KMS-11 (cell line): ENCODE results near the gene DGAT2.
A peak's percentile ranks its signal among the peaks of the same experiment; 100 is the strongest.

Experiments used
- H2AFZ ChIP-seq: fragments of 200-600 bp; sonication (generic); 2 replicates; pipeline ENCODE4 v1.6.1; 2016; ENCODE audit warnings: antibody characterized with exemption, mixed run types, low read depth
- H3K27ac ChIP-seq: fragments of 200-600 bp; sonication (generic); 2 replicates; pipeline ENCODE4 v1.6.1; 2016; ENCODE audit warnings: mild to moderate bottlenecking, mixed run types
- H3K27me3 ChIP-seq: fragments of 200-600 bp; sonication (generic); 2 replicates; pipeline ENCODE4 v1.6.1; 2017; ENCODE audit warnings: mild to moderate bottlenecking, low read depth, mixed run types, moderate library complexity; ENCODE audit not compliant: insufficient read depth
- H3K36me3 ChIP-seq: fragments of 200-600 bp; sonication (generic); 2 replicates; pipeline ENCODE4 v1.6.1; 2017; ENCODE audit warnings: mild to moderate bottlenecking, mixed run types; ENCODE audit not compliant: insufficient read depth
- H3K4me1 ChIP-seq: fragments of 200-600 bp; sonication (generic); 2 replicates; pipeline ENCODE4 v1.6.1; 2016; ENCODE audit warnings: mild to moderate bottlenecking, low read depth, mixed run types; ENCODE audit not compliant: poor library complexity, severe bottlenecking
- H3K4me2 ChIP-seq: fragments of 200-600 bp; sonication (generic); 2 replicates; pipeline ENCODE4 v1.7.0; 2016; ENCODE audit warnings: mild to moderate bottlenecking, mixed run types
- H3K4me3 ChIP-seq: fragments of 200-600 bp; sonication (generic); IDR thresholded peaks from 2 replicates; pipeline ENCODE4 v1.6.1; 2017; ENCODE audit warnings: low read depth, low read length, mixed read lengths; ENCODE audit not compliant: insufficient read depth
- H3K79me2 ChIP-seq: fragments of 200-600 bp; sonication (generic); 2 replicates; pipeline ENCODE4 v1.6.1; 2016; ENCODE audit warnings: low read depth, mixed run types; ENCODE audit not compliant: insufficient read depth
- H3K9ac ChIP-seq: fragments of 200-600 bp; sonication (generic); 2 replicates; pipeline ENCODE4 v1.6.1; 2016; ENCODE audit warnings: mild to moderate bottlenecking, mixed run types
- H4K20me1 ChIP-seq: fragments of 200-600 bp; sonication (generic); 2 replicates; pipeline ENCODE4 v1.6.1; 2016; ENCODE audit warnings: mild to moderate bottlenecking, mixed run types; ENCODE audit not compliant: insufficient read depth
- CTCF ChIP-seq: fragments of 200-600 bp; sonication (generic); conservative IDR thresholded peaks from 2 replicates; pipeline ENCODE4 v1.6.1; 2017; ENCODE audit warnings: low read depth, mild to moderate bottlenecking, antibody characterized with exemption, low read length, moderate library complexity, mixed read lengths

The DGAT2 gene

GRCh38 chr11:75770102-75770501 is 1.5 kb downstream of the DGAT2 start:
- H3K79me2 ChIP-seq: peaks cover 31% of the 10 kb centered on the region
- H3K27ac ChIP-seq: no peak overlapping the region

DNA sequence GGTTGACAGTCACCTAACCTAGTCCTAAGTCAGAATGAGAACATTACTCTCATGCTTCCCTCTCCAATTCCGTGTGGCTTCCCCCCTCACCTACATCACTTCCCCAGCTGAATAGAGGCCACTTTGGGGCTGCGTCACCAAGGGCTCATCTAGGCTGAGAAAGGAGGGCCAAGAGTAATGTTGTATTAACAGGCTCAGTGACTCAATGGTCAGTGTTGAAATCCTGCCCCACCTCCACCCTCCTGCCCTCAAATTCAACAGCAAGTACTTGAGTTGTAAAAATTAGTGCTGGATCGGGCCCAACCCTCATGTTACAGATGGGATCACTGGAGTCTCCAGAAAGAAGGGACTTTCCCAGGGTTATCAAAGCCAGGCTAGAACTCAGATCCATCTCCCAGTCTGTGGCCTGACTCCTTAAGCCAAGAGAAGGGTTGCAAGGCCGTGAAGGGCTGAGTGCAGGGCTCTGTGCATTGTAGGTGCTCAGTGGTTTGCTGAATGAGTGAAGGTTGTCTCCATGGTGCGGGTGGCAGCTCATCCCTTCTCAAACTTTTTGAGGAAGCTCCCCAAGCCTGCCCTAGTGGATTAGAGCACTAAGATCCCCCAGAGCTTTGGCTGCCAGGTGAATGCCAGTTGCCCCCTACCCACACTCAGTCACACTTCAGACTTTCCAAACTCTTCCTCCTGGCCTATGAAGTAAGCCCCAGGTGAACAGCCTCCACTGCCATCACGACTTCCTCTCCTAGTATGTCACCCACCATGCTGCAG is 3.2 kb downstream of the DGAT2 start:
- Histone ChIP-seq H3K9ac (no peak overlapping the region), H2AFZ (no peak overlapping the region), H3K27ac (no peak overlapping the region), H3K4me1 (peaks cover 30% of the 10 kb centered on the region), H3K4me2 (no peak overlapping the region), H3K79me2 (peaks cover 31% of the 10 kb centered on the region), H3K36me3 (no peaks in the 10 kb centered on the region), H4K20me1 (no peaks in the 10 kb centered on the region), H3K4me3 (no peak overlapping the region), H3K27me3 (no peaks in the 10 kb centered on the region)
- TF ChIP-seq CTCF: no peak

More at GRCh38 chr11:75770102-75770501, 1.5 kb downstream of the DGAT2 start:
- Histone ChIP-seq H2AFZ (no peak overlapping the region), H3K36me3 (no peaks in the 10 kb centered on the region), H3K4me1 (peaks cover 34% of the 10 kb centered on the region), H3K4me3 (no peak overlapping the region), H3K9ac (no peak overlapping the region), H3K4me2 (peak overlapping the region; percentile 47), H3K27me3 (no peaks in the 10 kb centered on the region), H4K20me1 (no peaks in the 10 kb centered on the region)
- no peak for TF ChIP-seq CTCF

DNA sequence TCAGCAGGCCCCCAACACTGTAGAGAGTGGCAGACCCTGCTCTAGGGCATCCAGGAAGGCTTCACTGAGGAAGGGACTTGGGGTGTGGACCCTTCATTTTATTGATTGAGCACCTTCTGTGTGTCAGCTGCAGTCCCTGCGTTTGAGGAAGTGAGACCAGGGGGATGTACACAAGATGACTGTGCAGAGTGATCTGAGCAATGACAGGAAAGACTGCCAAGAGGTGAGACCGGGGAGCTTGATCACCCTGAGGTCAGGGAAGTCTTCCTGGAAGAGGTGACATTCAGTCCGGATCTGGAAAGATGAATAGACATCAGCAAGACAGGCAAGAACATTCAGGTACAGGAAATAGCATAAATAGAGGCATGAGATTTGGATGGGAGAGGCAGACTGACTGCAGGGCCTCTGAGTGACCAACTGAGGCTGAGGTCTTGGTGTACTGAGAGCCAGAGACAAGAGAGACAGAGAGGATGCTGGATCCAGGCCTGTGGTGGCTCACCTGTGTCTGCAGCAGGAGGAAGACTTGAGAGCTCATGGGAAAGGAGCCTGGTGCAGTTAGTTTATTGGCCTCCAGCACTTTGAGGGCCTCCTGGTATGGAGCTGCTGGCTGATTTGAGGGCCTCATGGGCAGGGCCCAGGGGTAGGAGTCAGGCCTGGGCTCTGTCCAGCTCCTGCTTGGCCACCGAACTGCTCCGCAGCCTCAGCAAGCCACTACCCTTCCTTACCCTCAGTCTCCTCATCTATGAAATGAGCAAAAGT is 5.2 kb downstream of the DGAT2 start:
- H3K27me3 ChIP-seq: no peaks in the 10 kb centered on the region
- no peak overlapping the region for H3K9ac ChIP-seq
- no peak overlapping the region for H3K4me2 ChIP-seq
- no peak overlapping the region for H2AFZ ChIP-seq
- no peaks in the 10 kb centered on the region for H4K20me1 ChIP-seq
- peaks cover 29% of the 10 kb centered on the region for H3K79me2 ChIP-seq
- no peaks in the 10 kb centered on the region for H3K36me3 ChIP-seq
- H3K4me1 ChIP-seq: peaks cover 17% of the 10 kb centered on the region
- TF ChIP-seq CTCF: no peak
- no peak overlapping the region for H3K4me3 ChIP-seq
- H3K27ac ChIP-seq: no peak overlapping the region

GRCh38 chr11:75775056-75775455 is 6.5 kb downstream of the DGAT2 start:
- no peaks in the 10 kb centered on the region for H4K20me1 ChIP-seq
- no peak overlapping the region for H3K9ac ChIP-seq
- H3K4me1 ChIP-seq: peaks cover 9% of the 10 kb centered on the region
- no peaks in the 10 kb centered on the region for H3K36me3 ChIP-seq
- no peaks in the 10 kb centered on the region for H3K27me3 ChIP-seq
- H2AFZ ChIP-seq: no peak overlapping the region
- H3K4me2 ChIP-seq: no peak overlapping the region
- no peak overlapping the region for H3K27ac ChIP-seq
- no peak overlapping the region for H3K4me3 ChIP-seq
- peaks cover 17% of the 10 kb centered on the region; the same call in 1 of the 2 replicates for H3K79me2 ChIP-seq
- no peak for TF ChIP-seq CTCF
